IPS-NIHi7 (cell line): ENCODE results near the gene DMD.
"Not testable (repeated sequence)": the region's sequence is repeated elsewhere in the genome, so short reads cannot be mapped to it uniquely, and the experiment has no call there.

Experiments
- DNase-seq: peaks from one replicate; pipeline ENCODE4 v3.0.0; 2012; ENCODE audit warnings: mixed read lengths; ENCODE audit errors: extremely low spot score

DMD gene

GRCh38 chrX:32867781-32868523, 343.4 kb downstream of the DMD start:
- no peak for DNase-seq

GRCh38 chrX:32852203-32852602, 359.1 kb downstream of the DMD start:
- DNase-seq = no peak

- DNase-seq = no peak
These were observed 359.8 kb downstream of the DMD start for GRCh38 chrX:32851556-32851955.

- DNase-seq = no peak
These were observed 363.4 kb downstream of the DMD start for GRCh38 chrX:32847921-32848320.

GRCh38 chrX:32842053-32842452, 369.3 kb downstream of the DMD start:
- no peak for DNase-seq

- DNase-seq = no peak
These were observed 371.6 kb downstream of the DMD start for GRCh38 chrX:32839781-32840180.

GRCh38 chrX:32825009-32825408, 386.3 kb downstream of the DMD start:
- no peak for DNase-seq

- DNase-seq = no peak
These were observed 407.3 kb downstream of the DMD start for GRCh38 chrX:32804034-32804433.

- no peak for DNase-seq
These were observed 412.4 kb downstream of the DMD start for GRCh38 chrX:32798990-32799389.

- DNase-seq = no peak
These were observed 422.4 kb downstream of the DMD start for GRCh38 chrX:32788936-32789335.

GRCh38 chrX:32780109-32780508, 431.2 kb downstream of the DMD start:
- no peak for DNase-seq

- no peak for DNase-seq
These were observed 432.4 kb downstream of the DMD start for GRCh38 chrX:32778965-32779364.

- DNase-seq = no peak
These were observed 436.4 kb downstream of the DMD start for GRCh38 chrX:32774966-32775365.

GRCh38 chrX:32749070-32749469, 462.3 kb downstream of the DMD start:
- DNase-seq = no peak

- DNase-seq = no peak
These were observed 466.0 kb downstream of the DMD start for GRCh38 chrX:32745323-32745722.

- no peak for DNase-seq
These were observed 466.4 kb downstream of the DMD start for GRCh38 chrX:32744921-32745320.

GRCh38 chrX:32741910-32742309, 469.4 kb downstream of the DMD start:
- no peak for DNase-seq

- no peak for DNase-seq
These were observed 502.8 kb downstream of the DMD start for GRCh38 chrX:32708542-32708941.

GRCh38 chrX:32705385-32705784, 506.0 kb downstream of the DMD start:
- not testable (repeated sequence) for DNase-seq

- DNase-seq = no peak
These were observed 524.0 kb downstream of the DMD start for GRCh38 chrX:32687379-32687778.

GRCh38 chrX:32678487-32678886, 532.9 kb downstream of the DMD start:
- no peak for DNase-seq

- DNase-seq = no peak
These were observed 538.2 kb downstream of the DMD start for GRCh38 chrX:32673193-32673592.

GRCh38 chrX:32662516-32662915, 548.8 kb downstream of the DMD start:
- no peak for DNase-seq
